Right lobe of liver (tissue), 4 donors: ENCODE measurements around the gene NGF.

ENCODE experiments used
- CTCF ChIP-seq, 4 donors: fragments of 200-600 bp in 3 of 4; fragments of 450-650 bp in 1 of 4; IDR thresholded peaks; one replicate each; pipeline versions ENCODE4 v1.5.1 to v1.8.0; 2016 to 2022; ENCODE audit warnings: antibody characterized with exemption in 4 of 4, mild to moderate bottlenecking in 2 of 4
- POLR2A ChIP-seq: fragments of 450-650 bp; IDR thresholded peaks from one replicate; pipeline ENCODE4 v1.6.1; 2017; ENCODE audit warnings: antibody characterized with exemption, mild to moderate bottlenecking
- donor health status: DM: no; HTN: no; CAD: no.
- donor health status: DM: no; HTN: no; CAD: no.
- donor health status: DM: no; HTN: yes; CAD: no.

GRCh38 chr1:115379943-115380342 is 41.9 kb upstream of the NGF start:
- TF ChIP-seq CTCF (IDR thresholded peaks at IDR 0.05) (no peak), POLR2A (no peak)
